Suprapubic skin (tissue), 4 donors: ENCODE measurements around the gene ZC3H12A.

ENCODE experiments used
- EP300 ChIP-seq: sonication (generic); formaldehyde crosslinking; IDR thresholded peaks from one replicate; pipeline ENCODE4 v1.6.1; 2017; ENCODE audit warnings: antibody characterized with exemption
- POLR2A ChIP-seq, 2 donors: fragments of 450-650 bp; IDR thresholded peaks; one replicate each; pipeline ENCODE4 v1.6.1; 2017; ENCODE audit warnings: antibody characterized with exemption in 2 of 2, mild to moderate bottlenecking in 2 of 2, moderate library complexity in 2 of 2
- POLR2AphosphoS5 ChIP-seq, 3 donors: sonication (generic); formaldehyde crosslinking; IDR thresholded peaks; one replicate each; pipeline ENCODE4 v1.6.1; 2017; ENCODE audit warnings: antibody characterized with exemption in 3 of 3
- TF ChIP-seq, protein P1 (sequence below), 2 donors: fragments of 200-600 bp in 1 of 2; fragments of 450-650 bp in 1 of 2; sonication (generic) in 1 of 2; IDR thresholded peaks; one replicate each; pipeline ENCODE4 v1.5.1; 2016 to 2019; ENCODE audit warnings: antibody characterized with exemption in 2 of 2, mild to moderate bottlenecking in 1 of 2, moderate library complexity in 1 of 2

DNA sequence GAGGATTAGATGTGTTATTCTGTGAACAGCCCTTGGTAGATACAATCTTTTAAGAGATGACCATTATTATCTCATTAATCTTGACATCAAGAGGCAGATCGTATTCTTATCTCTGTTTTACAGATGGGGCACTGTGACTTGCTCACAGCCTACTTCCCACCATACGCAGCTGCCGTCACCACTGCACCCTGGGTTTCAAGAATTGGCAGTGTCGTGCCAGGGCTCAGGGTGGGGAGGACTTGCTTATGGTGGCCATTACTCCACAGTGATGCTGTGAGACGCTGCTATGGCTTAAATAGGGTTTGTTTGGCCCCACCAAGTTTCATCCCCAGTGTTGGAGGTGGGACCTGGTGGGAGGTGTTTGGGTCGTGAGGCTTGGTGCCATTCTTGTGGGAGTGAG lies 45.4 kb upstream of the ZC3H12A start:
- TF ChIP-seq, protein P1, sequence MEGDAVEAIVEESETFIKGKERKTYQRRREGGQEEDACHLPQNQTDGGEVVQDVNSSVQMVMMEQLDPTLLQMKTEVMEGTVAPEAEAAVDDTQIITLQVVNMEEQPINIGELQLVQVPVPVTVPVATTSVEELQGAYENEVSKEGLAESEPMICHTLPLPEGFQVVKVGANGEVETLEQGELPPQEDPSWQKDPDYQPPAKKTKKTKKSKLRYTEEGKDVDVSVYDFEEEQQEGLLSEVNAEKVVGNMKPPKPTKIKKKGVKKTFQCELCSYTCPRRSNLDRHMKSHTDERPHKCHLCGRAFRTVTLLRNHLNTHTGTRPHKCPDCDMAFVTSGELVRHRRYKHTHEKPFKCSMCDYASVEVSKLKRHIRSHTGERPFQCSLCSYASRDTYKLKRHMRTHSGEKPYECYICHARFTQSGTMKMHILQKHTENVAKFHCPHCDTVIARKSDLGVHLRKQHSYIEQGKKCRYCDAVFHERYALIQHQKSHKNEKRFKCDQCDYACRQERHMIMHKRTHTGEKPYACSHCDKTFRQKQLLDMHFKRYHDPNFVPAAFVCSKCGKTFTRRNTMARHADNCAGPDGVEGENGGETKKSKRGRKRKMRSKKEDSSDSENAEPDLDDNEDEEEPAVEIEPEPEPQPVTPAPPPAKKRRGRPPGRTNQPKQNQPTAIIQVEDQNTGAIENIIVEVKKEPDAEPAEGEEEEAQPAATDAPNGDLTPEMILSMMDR (IDR thresholded peaks at IDR 0.05): no peak
- TF ChIP-seq POLR2A (IDR thresholded peaks at IDR 0.05) (no peak), POLR2AphosphoS5 (IDR thresholded peaks at IDR 0.05) (no peak), EP300 (no peak)
